Gastrocnemius medialis (tissue), 4 donors: ENCODE measurements around the gene BRWD1. TPM values are rescaled to one million over a fixed set of nuclear protein-coding genes. Genes with fewer than 3 reads are reported as not detected.
A peak's percentile ranks its signal among the peaks of the same experiment; 100 is the strongest.

ENCODE experiments used
- ATAC-seq, 2 donors: fragments of 150-250 bp; one replicate each; pipeline ENCODE4 v1.9.1; 2016
- DNase-seq, 2 donors: peaks; one replicate each; pipeline ENCODE4 v3.0.0-alpha.2; 2019
- H3K27ac ChIP-seq, 4 donors: fragments of 200-600 bp; sonication (generic); 1 replicate in 1 of 4; 2 replicates in 3 of 4; pipeline ENCODE4 v1.5.1; 2016 to 2018; ENCODE audit warnings: mild to moderate bottlenecking in 2 of 4, moderate library complexity in 1 of 4
- H3K27me3 ChIP-seq, 3 donors: fragments of 200-600 bp; sonication (generic) in 2 of 3; 1 replicate in 1 of 3; 2 replicates in 2 of 3; pipeline versions ENCODE4 v1.5.1 to v1.6.0; 2016 to 2019; ENCODE audit warnings: mild to moderate bottlenecking in 1 of 3, moderate library complexity in 1 of 3
- H3K36me3 ChIP-seq, 2 donors: fragments of 200-600 bp; sonication (generic) in 1 of 2; one replicate each; pipeline ENCODE4 v1.5.1; 2017 to 2018
- H3K4me1 ChIP-seq, 2 donors: fragments of 200-600 bp; sonication (generic) in 1 of 2; one replicate each; pipeline ENCODE4 v1.5.1; 2016 to 2017; ENCODE audit warnings: mild to moderate bottlenecking in 2 of 2
- H3K4me3 ChIP-seq, 4 donors: fragments of 200-600 bp; sonication (generic) in 3 of 4; 1 replicate in 1 of 4; 2 replicates in 3 of 4; pipeline ENCODE4 v1.5.1; 2016 to 2019; ENCODE audit warnings: mild to moderate bottlenecking in 2 of 4
- H3K9me3 ChIP-seq, 3 donors: fragments of 200-600 bp; sonication (generic) in 2 of 3; 1 replicate in 1 of 3; 2 replicates in 2 of 3; pipeline ENCODE4 v1.5.1; 2016 to 2019
- POLR2A ChIP-seq, 2 donors: fragments of 450-650 bp; IDR thresholded peaks; one replicate each; pipeline ENCODE4 v1.6.1; 2017; ENCODE audit warnings: antibody characterized with exemption in 2 of 2, mild to moderate bottlenecking in 2 of 2, moderate library complexity in 2 of 2
- in situ Hi-C, 4 donors: fragments of 200-750 bp; cut with MboI; loops; one replicate each; pipeline versions ENCODE4 v1.15.0 to v1.8.0; 2017; ENCODE audit warnings: low sequenced_read_pairs in 4 of 4
- intact Hi-C: fragments of 100-400 bp; cut with DNase I; formaldehyde crosslinking; loops from one replicate; pipeline ENCODE4 v1.15.1; 2023; ENCODE audit warnings: low total_unique reads
- total RNA-seq, 4 donors: library from RNA; depleted of rRNA; stranded (reverse); fragments of >200 nt; gene quantifications; one replicate each; pipeline versions ENCODE4 v1.1.0 to v1.2.3, GENCODE V29; 2016
- TF ChIP-seq, protein P1 (sequence below), 5 experiments: fragments of 450-650 bp in 3 of 5; fragments of 200-600 bp in 2 of 5; sonication (generic) in 2 of 5; IDR thresholded peaks in 4 of 5; conservative IDR thresholded peaks in 1 of 5; 1 replicate in 4 of 5; 2 replicates in 1 of 5; pipeline ENCODE4 v1.5.1; 2016 to 2019; ENCODE audit warnings: antibody characterized with exemption in 5 of 5, mild to moderate bottlenecking in 3 of 5, moderate library complexity in 3 of 5

Gene BRWD1
- total RNA-seq, 4 donors from 2014 or later = 42.2 to 65.7 (median 50.4) TPM

- no peak for TF ChIP-seq POLR2A (IDR thresholded peaks at IDR 0.05)
- ATAC-seq (no peak), DNase-seq (no peak)
- in situ Hi-C loops (loop anchor here in 1 of 4 donors (5.0 kb wide), 1 partner anchor 37 kb away; no protein-coding TSS in a partner anchor), intact Hi-C loops (no loop called here)
- Histone ChIP-seq H3K36me3 (peaks cover 0 to 6% of the 10 kb centered on the region in 2 donors), H3K9me3 (no peaks in the 10 kb centered on the region), H3K4me1 (peaks cover 15% of the 10 kb centered on the region in 2 donors), H3K27ac (peak overlapping the region; percentile 79 to 87 (median 82)), H3K27me3 (no peaks in the 10 kb centered on the region), H3K4me3 (peak overlapping the region; percentile 57 to 81 (median 72))
Observed at GRCh38 chr21:39350094-39351005, 36.9 kb upstream of the BRWD1 start.

DNA sequence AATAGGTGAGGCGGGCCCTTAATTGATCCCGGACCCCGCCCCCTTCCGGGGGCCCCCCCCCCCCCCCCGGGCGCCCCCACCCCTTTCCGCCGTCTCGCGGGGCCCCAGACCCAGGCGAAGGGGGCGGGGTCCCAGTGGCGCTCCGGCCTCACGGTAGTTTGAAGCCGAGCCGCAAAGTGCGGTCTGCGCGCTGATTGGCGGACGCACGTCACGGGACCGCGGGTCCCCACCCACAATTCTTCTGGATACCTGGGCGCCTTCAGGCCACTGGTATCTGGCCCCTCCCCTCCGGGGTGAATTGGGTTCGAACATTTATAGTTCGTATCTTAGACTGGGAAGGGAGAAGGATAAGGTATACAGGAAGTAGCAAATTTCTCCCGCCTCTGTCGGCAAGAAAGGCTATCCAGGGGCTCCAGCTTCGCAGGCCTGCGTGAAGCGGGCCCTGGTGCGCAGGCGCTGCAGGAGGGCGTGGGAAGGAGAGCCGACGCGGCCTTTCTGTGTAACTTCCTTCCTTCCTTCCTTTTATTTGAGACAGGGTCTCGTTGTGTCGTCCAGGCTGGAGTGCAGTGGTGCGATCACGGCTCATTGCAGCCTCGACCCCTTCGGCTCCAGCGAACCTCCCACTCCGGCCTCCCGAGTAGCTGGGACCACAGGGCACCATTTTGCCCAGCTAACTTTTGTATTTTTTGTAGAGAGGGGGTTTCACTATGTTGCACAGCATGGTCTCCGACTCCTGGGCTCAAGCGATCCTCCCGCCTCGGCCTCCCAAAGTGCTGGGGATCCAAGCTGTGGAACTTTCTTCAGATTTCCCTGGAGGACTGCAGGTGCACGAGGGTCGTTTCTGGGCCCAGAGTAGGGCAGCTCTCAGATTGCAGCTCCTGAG, 36.0 kb upstream of the BRWD1 start:
- peak in 1 of 2 donors; percentile 8 for TF ChIP-seq POLR2A (IDR thresholded peaks at IDR 0.05)
- TF ChIP-seq, protein P1, sequence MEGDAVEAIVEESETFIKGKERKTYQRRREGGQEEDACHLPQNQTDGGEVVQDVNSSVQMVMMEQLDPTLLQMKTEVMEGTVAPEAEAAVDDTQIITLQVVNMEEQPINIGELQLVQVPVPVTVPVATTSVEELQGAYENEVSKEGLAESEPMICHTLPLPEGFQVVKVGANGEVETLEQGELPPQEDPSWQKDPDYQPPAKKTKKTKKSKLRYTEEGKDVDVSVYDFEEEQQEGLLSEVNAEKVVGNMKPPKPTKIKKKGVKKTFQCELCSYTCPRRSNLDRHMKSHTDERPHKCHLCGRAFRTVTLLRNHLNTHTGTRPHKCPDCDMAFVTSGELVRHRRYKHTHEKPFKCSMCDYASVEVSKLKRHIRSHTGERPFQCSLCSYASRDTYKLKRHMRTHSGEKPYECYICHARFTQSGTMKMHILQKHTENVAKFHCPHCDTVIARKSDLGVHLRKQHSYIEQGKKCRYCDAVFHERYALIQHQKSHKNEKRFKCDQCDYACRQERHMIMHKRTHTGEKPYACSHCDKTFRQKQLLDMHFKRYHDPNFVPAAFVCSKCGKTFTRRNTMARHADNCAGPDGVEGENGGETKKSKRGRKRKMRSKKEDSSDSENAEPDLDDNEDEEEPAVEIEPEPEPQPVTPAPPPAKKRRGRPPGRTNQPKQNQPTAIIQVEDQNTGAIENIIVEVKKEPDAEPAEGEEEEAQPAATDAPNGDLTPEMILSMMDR (IDR thresholded peaks at IDR 0.05 in 4 of 5, conservative IDR thresholded peaks at IDR 0.05 in 1 of 5) = no peak
- no peaks in the 10 kb centered on the region for H3K27me3 ChIP-seq
- in situ Hi-C loops = loop anchor here in 1 of 4 donors (5.0 kb wide), 1 partner anchor 38 kb away; no protein-coding TSS in a partner anchor
- intact Hi-C loops = loop anchor here (1.0 kb wide), 1 partner anchor 39 kb away; no protein-coding TSS in a partner anchor
- DNase-seq (peak; percentile 89 to 92), ATAC-seq (peak; percentile 91 to 95)
- H3K4me3 ChIP-seq = peak overlapping the region; percentile 57 to 81 (median 72)
- H3K36me3 ChIP-seq = peaks cover 0 to 15% of the 10 kb centered on the region in 2 donors
- H3K4me1 ChIP-seq = peaks cover 15% of the 10 kb centered on the region in 2 donors
- peak overlapping the region; percentile 79 to 87 (median 82) for H3K27ac ChIP-seq
- no peaks in the 10 kb centered on the region for H3K9me3 ChIP-seq

DNA sequence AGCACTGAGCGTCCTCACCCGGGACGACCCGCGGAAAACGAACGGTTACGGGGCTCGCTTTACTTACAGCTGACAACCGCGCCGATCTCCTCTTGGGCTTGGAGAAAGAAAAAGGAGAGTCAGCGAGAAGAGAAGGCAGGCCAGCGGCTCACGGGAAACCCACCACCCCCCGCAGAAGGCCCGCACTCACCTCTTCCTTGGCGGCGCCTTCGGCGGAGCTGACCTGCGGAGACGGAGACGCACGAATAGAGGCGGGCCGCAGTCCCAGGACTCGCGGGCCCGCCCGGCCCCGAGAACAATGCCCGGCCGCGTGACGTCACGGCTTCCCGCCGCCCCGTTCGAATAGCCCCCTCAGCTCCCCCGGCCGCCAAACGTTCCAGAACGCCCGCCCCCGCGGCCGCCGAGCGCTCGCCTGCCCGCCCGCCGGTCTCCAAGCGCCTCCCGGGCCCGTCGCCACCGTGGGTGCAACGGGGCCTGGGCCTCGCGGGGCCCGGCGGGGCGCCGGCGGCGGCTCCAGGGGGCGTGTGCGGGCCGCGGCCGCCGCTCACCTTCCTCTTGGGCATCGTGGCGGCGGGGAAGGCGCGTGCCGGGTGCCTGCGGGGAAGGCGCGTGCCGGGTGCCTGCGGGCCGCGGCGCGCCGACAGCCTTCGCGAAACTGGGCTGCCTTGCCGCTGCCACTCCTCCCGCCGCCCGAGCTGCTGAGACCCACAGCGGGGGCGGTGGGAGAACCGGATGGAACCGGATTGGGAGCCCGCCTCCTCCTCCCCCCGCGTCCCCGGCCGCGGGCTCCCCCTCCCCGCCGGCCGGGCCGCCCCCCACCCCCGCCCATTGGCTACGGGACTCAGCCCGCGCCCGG, 35.2 kb upstream of the BRWD1 start, which contains the start of gene HMGN1:
HMGN1 (minus strand) TSS at position 734 of the 856 bp plus-strand sequence; CDS start at position 563, 171 bp downstream.
- Histone ChIP-seq H3K27ac (peak within 1 kb of the TSS; percentile 79 to 87 (median 82)), H3K4me3 (peak within 1 kb of the TSS; percentile 57 to 81 (median 72)), H3K9me3 (no peaks in the 10 kb centered on the region), H3K27me3 (no peaks in the 10 kb centered on the region), H3K36me3 (peaks cover 0 to 22% of the 10 kb centered on the region in 2 donors), H3K4me1 (peaks cover 15% of the 10 kb centered on the region in 2 donors)
- TF ChIP-seq POLR2A (IDR thresholded peaks at IDR 0.05) = peak in 1 of 2 donors; percentile 66
- TF ChIP-seq, protein P1 (IDR thresholded peaks at IDR 0.05 in 4 of 5, conservative IDR thresholded peaks at IDR 0.05 in 1 of 5) = peak in 1 of 5 experiments; percentile 33
- DNase-seq (peak; percentile 63 to 69), ATAC-seq (peak; percentile 71 to 82)
- intact Hi-C loops = loop anchor here (1.0 kb wide), 3 partner anchors 32 to 40 kb away; partner anchors contain the start of gene BRWD1
- in situ Hi-C loops = no loop called here

- ATAC-seq = no peak
- TF ChIP-seq, protein P1 (IDR thresholded peaks at IDR 0.05 in 4 of 5, conservative IDR thresholded peaks at IDR 0.05 in 1 of 5) = no peak
- TF ChIP-seq POLR2A (IDR thresholded peaks at IDR 0.05) = no peak
- H3K27me3 ChIP-seq = no peaks in the 10 kb centered on the region
- peaks cover 15% of the 10 kb centered on the region in 2 donors for H3K4me1 ChIP-seq
- H3K36me3 ChIP-seq = peaks cover 0 to 28% of the 10 kb centered on the region in 2 donors
- in situ Hi-C loops (no loop called here), intact Hi-C loops (loop anchor here (1.0 kb wide), 2 partner anchors 32 to 35 kb away; partner anchors contain the start of gene BRWD1)
- H3K27ac ChIP-seq = peak overlapping the region; percentile 79 to 87 (median 82)
- DNase-seq = no peak
- H3K4me3 ChIP-seq = peak overlapping the region; percentile 57 to 81 (median 72)
- H3K9me3 ChIP-seq = no peaks in the 10 kb centered on the region
Observed at GRCh38 chr21:39348040-39348354, 34.6 kb upstream of the BRWD1 start.
